ENCODE results near the gene IFITM2. TPM values are rescaled to one million over a fixed set of nuclear protein-coding genes. Genes with fewer than 3 reads are reported as not detected.

Gene IFITM2
- total and polyA plus RNA-seq, 2 of the 13 experiments (the other 11 are each of a cell fraction or from before 2014, with no cell fraction given): 13.8 to 267 TPM

- TF ChIP-seq SP2 (CRISPR knock-in tag; IDR thresholded peaks at IDR 0.05): no peak
Measured at GRCh38 chr11:290621-291231, 16.9 kb upstream of the IFITM2 start (continued).

GRCh38 chr11:291281-292210 is 16.1 kb upstream of the IFITM2 start:
- H3K36me3 ChIP-seq (replicated peaks in 1 of 2; ENCODE audit: control insufficient read depth in 1 of 2, insufficient read depth in 2 of 2, low read length in 2 of 2): 0 out of 5 replicates have a peak, but pooled peaks cover 0 to 2% of the 10 kb centered on the region in 2 experiments
- H3K27ac ChIP-seq (ENCODE audit: extremely low read length, insufficient read depth, low read length): no peak overlapping the region
- peaks cover 21% of the 10 kb centered on the region for H3K4me1 ChIP-seq (ENCODE audit: insufficient read depth, low read length)
- FAIRE-seq (no peak), DNase-seq (ENCODE audit: low spot score) (no peak), ATAC-seq (no peak)
- H3K9me3 ChIP-seq (ENCODE audit: low read length): no peaks in the 10 kb centered on the region
- BruUV-seq (replicated peaks): no TSS peak
- H3K79me2 ChIP-seq (ENCODE audit: insufficient read depth, low read length): no peaks in the 10 kb centered on the region
- POLR2A ChIA-PET: no interaction called here
- no peak overlapping the region for H3K4me3 ChIP-seq (replicated peaks in 1 of 3; ENCODE audit: insufficient read depth in 1 of 3, low read depth in 2 of 3, low read length in 3 of 3)
- H3K4me2 ChIP-seq (ENCODE audit: low read depth, low read length): no peak overlapping the region
- intact Hi-C loops (cut with micrococcal nuclease; ENCODE audit: unreplicated experiment): no loop called here
- CTCF ChIA-PET (ENCODE audit: low intra/inter-chr PET ratio, low total read pairs): no interaction called here
- H4K20me1 ChIP-seq (ENCODE audit: insufficient read depth, low read length): no peaks in the 10 kb centered on the region
- H3K9ac ChIP-seq (ENCODE audit: insufficient read depth, low read depth, low read length): no peak overlapping the region
- H2AFZ ChIP-seq (ENCODE audit: low read length): no peak overlapping the region
- WGBS (ENCODE audit: low lambda C conversion rate): 95% methylated on average over 32 of the region's 44 CpGs
- peaks cover 5 to 17% of the 10 kb centered on the region in 2 experiments; a peak in 4 of 5 replicates for H3K27me3 ChIP-seq (ENCODE audit: control insufficient read depth in 1 of 2, insufficient read depth in 2 of 2, low read length in 2 of 2)
- in situ Hi-C loops (cut with HindIII; ENCODE audit: extremely low pct_ligation_motif_present, low pct_unique_long_range_greater_than_20kb): no loop called here
- TF ChIP-seq ZMYM2 (CRISPR knock-in tag; IDR thresholded peaks at IDR 0.05) (no peak), ZBTB34 (CRISPR knock-in tag; IDR thresholded peaks at IDR 0.05) (no peak), CSRNP1 (CRISPR knock-in tag; IDR thresholded peaks at IDR 0.05) (no peak), ZBTB44 (CRISPR knock-in tag; IDR thresholded peaks at IDR 0.05) (no peak), SKIL (CRISPR knock-in tag; IDR thresholded peaks at IDR 0.05; ENCODE audit: borderline replicate concordance) (no peak), ZBTB49 (CRISPR knock-in tag; IDR thresholded peaks at IDR 0.05; ENCODE audit: borderline replicate concordance) (no peak), ZNF234 (CRISPR knock-in tag; conservative IDR thresholded peaks at IDR 0.05) (no peak)

All from HepG2 (cell line).